T-cell (primary cell): ENCODE data around the gene STAC2. TPM values are rescaled to one million over a fixed set of nuclear protein-coding genes. Genes with fewer than 3 reads are reported as not detected.

Experiments
- ATAC-seq, 4 experiments: fragments of 200-7000 bp in 3 of 4; fragments of 150-1000 bp in 1 of 4; cut with Tn5 transposase; replicated peaks in 1 of 4; 1 replicate in 3 of 4; 2 replicates in 1 of 4; pipeline ENCODE4 v1.10.0; 2021; ENCODE audit warnings: moderate library complexity in 3 of 4, mild to moderate bottlenecking in 2 of 4, moderate number of reproducible peaks in 1 of 4
- CTCF ChIA-PET, 2 donors: fragments of 300-600 bp; sonication (Branson Sonifier 250); formaldehyde crosslinking; loops; one replicate each; lab custom pipeline; 2022; ENCODE audit warnings: antibody characterized with exemption in 2 of 2; lab: Charles Lee
- POLR2A ChIA-PET, 2 donors: fragments of 300-600 bp; sonication (Branson Sonifier 250); formaldehyde crosslinking; loops; one replicate each; lab custom pipeline; 2022; ENCODE audit warnings: antibody characterized with exemption in 2 of 2; lab: Charles Lee
- DNase-seq, 35 experiments: peaks; one replicate each; pipeline versions ENCODE4 v3.0.0 to v3.0.0-alpha.2; 2013 to 2023
- H3K27ac ChIP-seq: one replicate; pipeline ENCODE4 v1.5.1; 2013; ENCODE audit warnings: low read length
- H3K27me3 ChIP-seq, 2 experiments: replicated peaks in 1 of 2; 1 replicate in 1 of 2; 2 replicates in 1 of 2; pipeline versions ENCODE4 v1.6.1 to v1.7.0; 2013; ENCODE audit warnings: low read length in 1 of 2, mixed read lengths in 1 of 2; ENCODE audit not compliant: control insufficient read depth in 2 of 2, insufficient read depth in 2 of 2; ENCODE audit errors: extremely low read depth in 1 of 2
- H3K36me3 ChIP-seq, 2 donors: 1 replicate in 1 of 2; 2 replicates in 1 of 2; pipeline versions ENCODE4 v1.6.1 to v1.7.0; 2013; ENCODE audit warnings: low read length in 1 of 2; ENCODE audit not compliant: control insufficient read depth in 2 of 2, insufficient read depth in 1 of 2; ENCODE audit errors: extremely low read depth in 1 of 2
- H3K4me1 ChIP-seq, 2 experiments: 1 replicate in 1 of 2; 2 replicates in 1 of 2; pipeline versions ENCODE4 v1.6.1 to v1.7.0; 2013; ENCODE audit warnings: low read length in 2 of 2, mixed read lengths in 1 of 2; ENCODE audit not compliant: insufficient read depth in 2 of 2, control insufficient read depth in 1 of 2; ENCODE audit errors: extremely low read depth in 1 of 2
- H3K4me3 ChIP-seq, 2 donors: 1 replicate in 1 of 2; 2 replicates in 1 of 2; pipeline versions ENCODE4 v1.5.1 to v1.7.0; 2013; ENCODE audit warnings: mild to moderate bottlenecking in 2 of 2, low read length in 1 of 2, moderate library complexity in 1 of 2; ENCODE audit not compliant: control insufficient read depth in 1 of 2; ENCODE audit errors: extremely low read depth in 1 of 2
- H3K9me3 ChIP-seq: 2 replicates; pipeline ENCODE4 v1.7.0; 2013
- H3K27ac Mint-ChIP-seq, 2 donors: one replicate each; pipeline ENCODE4 v1.8.0; 2020 to 2021; ENCODE audit warnings: mild to moderate bottlenecking in 2 of 2, mixed read lengths in 2 of 2
- H3K27me3 Mint-ChIP-seq, 2 donors: one replicate each; pipeline ENCODE4 v1.8.0; 2021 to 2022; ENCODE audit warnings: mixed read lengths in 2 of 2
- H3K36me3 Mint-ChIP-seq: one replicate; pipeline ENCODE4 v1.8.0; 2021; ENCODE audit warnings: mixed read lengths
- H3K4me1 Mint-ChIP-seq, 3 donors: one replicate each; pipeline ENCODE4 v1.8.0; 2020 to 2022; ENCODE audit warnings: mixed read lengths in 3 of 3, mild to moderate bottlenecking in 1 of 3
- H3K4me3 Mint-ChIP-seq, 3 donors: one replicate each; pipeline ENCODE4 v1.8.0; 2020 to 2022; ENCODE audit warnings: mild to moderate bottlenecking in 3 of 3, mixed read lengths in 3 of 3, moderate library complexity in 3 of 3
- H3K9me3 Mint-ChIP-seq, 3 donors: one replicate each; pipeline ENCODE4 v1.8.0; 2020 to 2022; ENCODE audit warnings: mixed read lengths in 3 of 3
- WGBS: methylation state at CpG from one replicate; pipeline ENCODE4 v1.1.5; 2013; ENCODE audit warnings: missing lambda C conversion rate; ENCODE audit not compliant: insufficient coverage; 5-methylcytosine and 5-hydroxymethylcytosine counted together
- total RNA-seq, 35 experiments: library from RNA in 6 of 35; stranded (reverse) in 6 of 35; fragments of 120-200 nt in 1 of 35; gene quantifications; one replicate each; pipeline versions ENCODE4 v1.2.1 to v1.2.4 and lab custom pipeline; 2013 to 2026

The STAC2 gene
- total RNA-seq, 5 donors from 2014 or later (not counting 1 experiment from before 2014, with no cell fraction given) = 0.12 to 0.15 (median 0.13) TPM; not detected in 2

GRCh38 chr17:39243155-39243554 is 17.4 kb upstream of the STAC2 start:
- ChIA-PET POLR2A (no interaction called here), CTCF (interaction anchor here (0.6 to 3.8 kb wide), 5 partner anchors 11 to 75 kb away, joined by 3 to 51 read pairs (median 7); no protein-coding TSS in a partner anchor)
- H3K4me1 ChIP-seq = peaks cover 0 to 32% of the 10 kb centered on the region in 2 experiments
- Mint-ChIP-seq H3K4me3 (no peak overlapping the region), H3K27ac (no peak overlapping the region), H3K9me3 (no peaks in the 10 kb centered on the region), H3K36me3 (no peaks in the 10 kb centered on the region), H3K27me3 (peaks cover 0 to 2% of the 10 kb centered on the region in 2 donors), H3K4me1 (peaks cover 27 to 32% (median 29%) of the 10 kb centered on the region in 3 donors)
- DNase-seq (no peak), ATAC-seq (no peak)
- no peaks in the 10 kb centered on the region for H3K36me3 ChIP-seq
- H3K4me3 ChIP-seq = no peak overlapping the region
- H3K9me3 ChIP-seq = no peaks in the 10 kb centered on the region
- WGBS = 74% methylated on average over 4 of the region's 8 CpGs
- no peak overlapping the region for H3K27ac ChIP-seq
- H3K27me3 ChIP-seq = peaks cover 0 to 3% of the 10 kb centered on the region in 2 experiments

GRCh38 chr17:39240631-39241030 is 14.9 kb upstream of the STAC2 start:
- POLR2A ChIA-PET = no interaction called here
- H3K27me3 Mint-ChIP-seq = peaks cover 0 to 2% of the 10 kb centered on the region in 2 donors
- no peak overlapping the region for H3K4me3 ChIP-seq
- no peaks in the 10 kb centered on the region for H3K36me3 ChIP-seq
- no peaks in the 10 kb centered on the region for H3K9me3 ChIP-seq
- DNase-seq (no peak), ATAC-seq (no peak)
- H3K27me3 ChIP-seq = peaks cover 0 to 3% of the 10 kb centered on the region in 2 experiments
- H3K9me3 Mint-ChIP-seq = no peaks in the 10 kb centered on the region
- no peak overlapping the region for H3K27ac ChIP-seq
- H3K4me1 ChIP-seq = peaks cover 0 to 56% of the 10 kb centered on the region in 2 experiments
- no peak overlapping the region for H3K27ac Mint-ChIP-seq
- H3K4me1 Mint-ChIP-seq = peaks cover 37 to 42% (median 40%) of the 10 kb centered on the region in 3 donors
- no peak overlapping the region for H3K4me3 Mint-ChIP-seq
- 97% methylated on average over 4 of the region's 5 CpGs for WGBS
- no peaks in the 10 kb centered on the region for H3K36me3 Mint-ChIP-seq
- CTCF ChIA-PET = interaction anchor here in 1 of 2 donors (0.6 to 0.7 kb wide), 2 partner anchors 12 to 417 kb away, joined by 3 to 9 read pairs; no protein-coding TSS in a partner anchor

GRCh38 chr17:39239640-39240314 is 14.0 kb upstream of the STAC2 start:
- H3K9me3 ChIP-seq = no peaks in the 10 kb centered on the region
- peaks cover 0 to 3% of the 10 kb centered on the region in 2 experiments for H3K27me3 ChIP-seq
- H3K36me3 ChIP-seq = no peaks in the 10 kb centered on the region
- no peak overlapping the region for H3K4me3 ChIP-seq
- WGBS = 10% methylated on average over 12 of the region's 16 CpGs
- ATAC-seq = peak; percentile 28 to 51 (median 35)
- Mint-ChIP-seq H3K9me3 (no peaks in the 10 kb centered on the region), H3K4me1 (peaks cover 38 to 43% (median 43%) of the 10 kb centered on the region in 3 donors), H3K4me3 (peak overlapping the region in 1 of 3 donors; percentile 28), H3K36me3 (no peaks in the 10 kb centered on the region), H3K27ac (peak overlapping the region; percentile 52 to 61), H3K27me3 (peaks cover 0 to 2% of the 10 kb centered on the region in 2 donors)
- POLR2A ChIA-PET = no interaction called here
- CTCF ChIA-PET = interaction anchor here (0.6 to 4.5 kb wide), 7 partner anchors 9 to 257 kb away, joined by 3 to 48 read pairs (median 8); partner anchors contain the start of gene RPL19 (in 1 of the 2)
- DNase-seq = peak; percentile 32 to 85 (median 64)
- peak overlapping the region; percentile 92 for H3K27ac ChIP-seq
- peaks cover 0 to 61% of the 10 kb centered on the region in 2 experiments for H3K4me1 ChIP-seq

DNA sequence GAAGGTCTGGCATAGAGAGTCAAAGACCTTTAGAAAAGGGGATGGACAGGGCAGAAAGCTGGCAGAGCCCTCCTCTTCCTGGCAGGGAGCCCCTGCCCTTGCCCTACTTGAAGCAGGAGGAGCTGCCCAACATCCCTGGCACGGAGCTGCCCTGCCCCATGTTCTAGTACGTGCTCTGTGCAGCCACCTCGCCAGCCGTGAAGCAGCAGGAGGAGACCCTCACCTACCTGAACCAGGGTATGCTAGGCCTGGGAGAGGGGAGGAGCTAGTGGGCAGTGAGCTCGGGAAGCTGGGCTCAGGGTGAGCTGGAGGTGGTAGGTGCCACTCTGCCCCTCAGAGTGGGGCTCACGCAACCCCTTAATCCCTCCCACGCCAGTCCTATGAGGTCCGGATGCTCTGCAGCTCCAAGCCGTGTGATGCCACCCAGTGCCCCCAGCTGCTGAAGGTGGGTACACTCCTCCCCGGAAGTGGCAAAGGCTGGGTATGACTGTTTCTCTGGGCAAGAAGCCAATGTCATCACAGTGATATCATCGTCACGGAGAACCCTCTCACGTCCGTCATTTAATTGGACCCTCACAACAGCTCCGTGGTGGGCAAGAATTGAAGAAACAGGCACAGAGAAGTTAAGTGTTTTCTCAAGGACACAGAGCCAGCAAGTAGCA is 12.7 kb upstream of the STAC2 start:
- peaks cover 0 to 50% of the 10 kb centered on the region in 2 experiments for H3K4me1 ChIP-seq
- H3K9me3 Mint-ChIP-seq = no peaks in the 10 kb centered on the region
- peak overlapping the region; percentile 92 for H3K27ac ChIP-seq
- WGBS = 40% methylated on average over 8 of the region's 15 CpGs
- no peaks in the 10 kb centered on the region for H3K9me3 ChIP-seq
- ChIA-PET CTCF (interaction anchor here (0.6 to 4.5 kb wide), 14 partner anchors 11 to 551 kb away, joined by 3 to 48 read pairs (median 4); partner anchors contain the start of gene RPL19 (in 1 of the 2)), POLR2A (interaction anchor here in 1 of 2 donors (0.6 to 1.4 kb wide), 4 partner anchors 13 to 39 kb away, joined by 5 to 11 read pairs (median 8); partner anchors contain the start of genes RPL19 and STAC2)
- peaks cover 0 to 2% of the 10 kb centered on the region in 2 donors for H3K27me3 Mint-ChIP-seq
- DNase-seq = peak; percentile 50 to 94 (median 82)
- no peaks in the 10 kb centered on the region for H3K27me3 ChIP-seq
- peaks cover 30 to 33% (median 33%) of the 10 kb centered on the region in 3 donors for H3K4me1 Mint-ChIP-seq
- peak; percentile 91 to 97 (median 94) for ATAC-seq
- peak overlapping the region; percentile 62 to 80 (median 70) for H3K4me3 Mint-ChIP-seq
- no peaks in the 10 kb centered on the region for H3K36me3 ChIP-seq
- H3K4me3 ChIP-seq = peak overlapping the region in 1 of 2 donors; percentile 36
- peak overlapping the region; percentile 89 to 96 for H3K27ac Mint-ChIP-seq
- no peaks in the 10 kb centered on the region for H3K36me3 Mint-ChIP-seq

DNA sequence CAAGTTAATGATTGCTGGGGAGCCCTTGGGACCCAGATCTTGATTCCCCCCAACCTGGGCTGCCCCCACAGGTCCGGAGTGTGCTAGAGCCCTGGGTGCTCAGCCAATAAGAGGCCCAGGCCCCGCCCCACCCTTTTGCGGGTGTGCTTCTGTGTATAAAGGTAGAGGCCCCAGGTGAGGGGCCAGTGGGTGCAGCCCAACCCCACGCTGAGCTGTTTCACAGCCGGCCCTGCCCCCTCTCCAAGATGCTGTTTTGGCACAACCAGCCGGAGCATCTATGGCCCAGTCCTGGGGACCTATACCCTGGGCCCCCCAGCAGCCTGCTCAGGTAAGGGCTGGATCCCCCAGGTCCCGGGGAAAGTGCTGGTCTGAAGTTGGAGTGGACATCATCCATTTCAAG is 11.8 kb upstream of the STAC2 start:
- H3K36me3 ChIP-seq = no peaks in the 10 kb centered on the region
- 85% methylated on average over 3 of the region's 7 CpGs for WGBS
- Mint-ChIP-seq H3K4me1 (peaks cover 30 to 33% (median 33%) of the 10 kb centered on the region in 3 donors), H3K4me3 (peak overlapping the region in 1 of 3 donors; percentile 80), H3K27ac (peak overlapping the region; percentile 89 to 96), H3K36me3 (no peaks in the 10 kb centered on the region), H3K27me3 (no peaks in the 10 kb centered on the region), H3K9me3 (no peaks in the 10 kb centered on the region)
- peak overlapping the region; percentile 92 for H3K27ac ChIP-seq
- peaks cover 0 to 4% of the 10 kb centered on the region in 2 experiments for H3K27me3 ChIP-seq
- DNase-seq (no peak), ATAC-seq (no peak)
- no peak overlapping the region for H3K4me3 ChIP-seq
- peaks cover 0 to 50% of the 10 kb centered on the region in 2 experiments for H3K4me1 ChIP-seq
- H3K9me3 ChIP-seq = no peaks in the 10 kb centered on the region
- ChIA-PET CTCF (interaction anchor here (1.0 to 4.5 kb wide), 5 partner anchors 28 to 73 kb away, joined by 3 to 48 read pairs (median 4); no protein-coding TSS in a partner anchor), POLR2A (no interaction called here)

DNA sequence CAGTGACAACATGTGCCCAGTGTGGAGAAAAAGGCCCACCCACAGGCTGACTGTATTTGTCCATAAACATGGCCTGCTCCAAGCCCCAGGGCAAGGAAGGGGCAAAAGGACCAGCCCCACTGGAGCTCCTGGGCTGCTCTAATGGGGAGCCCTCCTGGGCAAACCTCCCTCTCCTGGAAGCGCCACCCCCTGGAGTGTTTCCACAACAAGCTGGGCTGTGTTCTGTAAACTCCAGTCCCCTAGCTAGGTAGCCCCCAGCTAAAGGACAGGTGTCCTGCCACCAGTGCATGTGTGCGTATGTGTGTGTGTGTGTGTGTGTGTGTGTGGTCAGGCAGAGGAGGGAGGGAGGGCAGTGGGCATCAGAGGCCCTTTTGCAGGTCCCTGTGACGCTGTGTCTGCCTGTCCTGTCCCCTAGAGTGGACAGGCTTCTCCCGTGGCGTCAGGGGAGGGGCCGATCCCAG is 11.3 kb upstream of the STAC2 start:
- Histone ChIP-seq H3K9me3 (no peaks in the 10 kb centered on the region), H3K4me3 (no peak overlapping the region), H3K4me1 (peaks cover 0 to 55% of the 10 kb centered on the region in 2 experiments), H3K36me3 (no peaks in the 10 kb centered on the region), H3K27me3 (peaks cover 0 to 10% of the 10 kb centered on the region in 2 experiments), H3K27ac (peak overlapping the region; percentile 29)
- DNase-seq (no peak), ATAC-seq (no peak)
- CTCF ChIA-PET = interaction anchor here in 1 of 2 donors (2.0 to 4.5 kb wide), 3 partner anchors 7 to 72 kb away, joined by 8 to 48 read pairs (median 10); no protein-coding TSS in a partner anchor
- Mint-ChIP-seq H3K4me1 (peaks cover 34 to 37% (median 37%) of the 10 kb centered on the region in 3 donors), H3K27ac (peak overlapping the region in 1 of 2 donors; percentile 55), H3K27me3 (peaks cover 0 to 4% of the 10 kb centered on the region in 2 donors), H3K4me3 (no peak overlapping the region), H3K9me3 (no peaks in the 10 kb centered on the region), H3K36me3 (no peaks in the 10 kb centered on the region)
- POLR2A ChIA-PET = no interaction called here
- WGBS = 96% methylated on average over 4 of the region's 6 CpGs
